ENCODE results near the gene ADAT3.
A peak's percentile ranks its signal among the peaks of the same experiment; 100 is the strongest.

ADAT3 gene

GRCh38 chr19:1921326-1921725 is 16.1 kb downstream of the ADAT3 start:
- no peak for TF ChIP-seq ZNF274 (IDR thresholded peaks at IDR 0.05; ENCODE audit: low read depth, low read length)
- no peak overlapping the region for H3K4me3 ChIP-seq (ENCODE audit: low read length)

GRCh38 chr19:1921825-1922224 is 16.6 kb downstream of the ADAT3 start:
- TF ChIP-seq ZNF274 (IDR thresholded peaks at IDR 0.05; ENCODE audit: low read depth, low read length): no peak
- no peak overlapping the region for H3K4me3 ChIP-seq (ENCODE audit: low read length)

DNA sequence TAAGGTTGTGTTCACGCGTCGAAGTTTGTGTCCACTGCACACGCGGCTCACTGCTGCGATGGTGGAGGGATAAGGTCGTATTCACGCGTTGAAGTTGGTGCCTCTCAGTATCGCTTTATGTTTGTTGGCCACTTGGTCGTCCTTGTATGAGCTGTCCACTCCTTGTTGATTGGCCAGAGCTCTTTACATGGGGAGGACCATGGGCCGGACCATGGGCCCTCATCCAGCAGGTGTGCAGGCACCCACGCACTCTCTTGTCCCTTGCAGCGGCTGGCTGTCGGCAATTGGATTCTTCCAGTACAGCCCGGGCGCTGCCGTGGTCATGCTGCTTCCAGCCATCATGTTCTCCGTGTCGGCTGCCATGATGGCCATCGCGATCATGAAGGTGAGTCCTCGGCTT is 17.6 kb downstream of the ADAT3 start:
- no peak for TF ChIP-seq ZNF274 (IDR thresholded peaks at IDR 0.05; ENCODE audit: low read depth, low read length)
- H3K4me3 ChIP-seq (ENCODE audit: low read length): no peak overlapping the region

DNA sequence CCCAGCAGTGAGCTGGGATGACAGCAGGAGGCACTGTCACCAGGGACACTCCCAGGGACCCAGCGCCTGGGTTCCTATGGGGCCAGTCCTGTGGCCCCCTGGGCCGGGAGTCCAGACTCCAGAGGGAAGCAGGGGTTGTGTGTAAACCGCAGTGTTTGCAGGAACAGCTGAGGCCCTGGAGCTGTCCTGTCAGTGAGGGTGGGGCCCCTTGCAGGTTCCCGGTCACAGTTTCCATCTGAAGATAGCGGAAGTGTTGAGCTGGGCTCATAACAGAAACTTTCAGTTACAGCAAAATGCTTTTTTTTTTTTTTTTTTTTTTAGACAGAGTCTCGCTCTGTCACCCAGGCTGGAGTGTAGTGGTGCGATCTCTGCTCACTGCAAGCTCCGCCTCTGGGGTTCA is 18.1 kb downstream of the ADAT3 start:
- no peak for TF ChIP-seq ZNF274 (IDR thresholded peaks at IDR 0.05; ENCODE audit: low read depth, low read length)

GRCh38 chr19:1924320-1924961 is 19.2 kb downstream of the ADAT3 start:
- no peak for TF ChIP-seq ZNF274 (IDR thresholded peaks at IDR 0.05; ENCODE audit: low read depth, low read length)
- no peak overlapping the region for H3K4me3 ChIP-seq (ENCODE audit: low read length)

More for the DNA sequence above, 18.1 kb downstream of the ADAT3 start:
- H3K4me3 ChIP-seq (ENCODE audit: low read length): no peak overlapping the region

GRCh38 chr19:1925544-1925943 is 20.3 kb downstream of the ADAT3 start:
- no peak overlapping the region for H3K4me3 ChIP-seq (ENCODE audit: low read length)
- no peak for TF ChIP-seq ZNF274 (IDR thresholded peaks at IDR 0.05; ENCODE audit: low read depth, low read length)

DNA sequence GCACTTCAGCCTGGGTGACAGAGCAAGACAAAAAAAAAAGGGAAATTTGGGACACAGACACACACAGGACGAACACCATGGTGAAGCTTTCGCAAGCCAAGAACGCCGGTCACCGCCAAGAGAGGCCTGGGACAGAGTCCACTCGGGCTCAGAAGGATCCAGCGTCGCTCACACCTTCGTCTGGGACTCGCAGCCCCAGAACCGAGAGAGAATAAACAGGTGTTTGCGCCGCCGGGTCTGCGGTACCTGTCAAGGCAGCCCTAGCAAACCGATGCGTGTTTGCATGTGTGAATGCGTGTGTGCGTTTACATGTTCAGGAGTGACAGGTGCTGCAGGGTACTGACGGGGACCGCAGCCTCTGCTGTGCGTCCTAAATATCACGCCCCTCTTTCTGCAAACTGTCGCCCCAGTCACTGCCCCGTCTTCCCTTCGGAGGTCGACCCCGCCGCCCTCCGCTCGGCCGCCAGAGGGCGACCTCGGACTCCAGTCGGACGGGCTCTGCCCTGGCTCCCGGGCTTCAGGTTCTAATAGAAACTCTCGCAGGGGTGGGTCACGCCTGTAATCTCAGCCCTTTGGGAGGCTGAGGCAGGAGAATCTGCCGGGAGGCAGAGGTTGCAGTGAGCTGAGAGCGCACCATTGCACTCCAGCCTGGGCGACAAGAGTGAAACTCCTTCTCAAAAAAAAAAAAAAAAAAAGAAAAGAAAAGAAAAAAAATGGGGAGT is 24.0 kb downstream of the ADAT3 start:
- peak overlapping the region; percentile 45; the same call in 1 of the 2 replicates for H3K4me3 ChIP-seq (ENCODE audit: low read length)
- no peak for TF ChIP-seq ZNF274 (IDR thresholded peaks at IDR 0.05; ENCODE audit: low read depth, low read length)

DNA sequence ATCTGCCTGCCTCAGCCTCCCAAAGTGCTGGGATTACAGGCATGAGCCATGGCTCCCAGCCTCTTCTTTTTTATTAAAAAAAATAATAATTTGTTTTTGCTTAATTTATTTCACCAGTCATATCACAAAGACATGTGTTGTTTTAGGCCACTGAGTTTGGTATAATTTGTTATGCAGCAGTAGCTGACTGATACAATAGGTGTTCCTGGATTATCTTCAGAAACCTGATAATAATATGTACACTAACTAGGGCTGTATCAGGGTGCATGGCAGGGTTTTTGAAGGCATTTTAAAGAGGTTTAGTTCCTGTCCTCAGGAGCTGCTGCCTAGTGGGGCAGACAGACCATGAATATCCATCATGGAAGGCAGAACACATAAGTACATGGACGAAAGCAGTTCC is 26.2 kb downstream of the ADAT3 start:
- no peak overlapping the region for H3K4me3 ChIP-seq (ENCODE audit: low read length)
- no peak for TF ChIP-seq ZNF274 (IDR thresholded peaks at IDR 0.05; ENCODE audit: low read depth, low read length)

- no peak for TF ChIP-seq ZNF274 (IDR thresholded peaks at IDR 0.05; ENCODE audit: low read depth, low read length)
- H3K4me3 ChIP-seq (ENCODE audit: low read length): no peak overlapping the region
These were observed 27.2 kb downstream of the ADAT3 start for GRCh38 chr19:1932395-1932794.

GRCh38 chr19:1933244-1933643 is 28.0 kb downstream of the ADAT3 start:
- H3K4me3 ChIP-seq (ENCODE audit: low read length): no peak overlapping the region

GRCh38 chr19:1933942-1934341 is 28.7 kb downstream of the ADAT3 start:
- no peak for TF ChIP-seq ZNF274 (IDR thresholded peaks at IDR 0.05; ENCODE audit: low read depth, low read length)
- no peak overlapping the region for H3K4me3 ChIP-seq (ENCODE audit: low read length)

More at GRCh38 chr19:1933244-1933643, 28.0 kb downstream of the ADAT3 start:
- no peak for TF ChIP-seq ZNF274 (IDR thresholded peaks at IDR 0.05; ENCODE audit: low read depth, low read length)

GRCh38 chr19:1935484-1936208 is 30.4 kb downstream of the ADAT3 start:
- no peak for TF ChIP-seq ZNF274 (IDR thresholded peaks at IDR 0.05; ENCODE audit: low read depth, low read length)
- H3K4me3 ChIP-seq (ENCODE audit: low read length): no peak overlapping the region

- no peak for TF ChIP-seq ZNF274 (IDR thresholded peaks at IDR 0.05; ENCODE audit: low read depth, low read length)
These were observed 31.2 kb downstream of the ADAT3 start for GRCh38 chr19:1936430-1936829.

DNA sequence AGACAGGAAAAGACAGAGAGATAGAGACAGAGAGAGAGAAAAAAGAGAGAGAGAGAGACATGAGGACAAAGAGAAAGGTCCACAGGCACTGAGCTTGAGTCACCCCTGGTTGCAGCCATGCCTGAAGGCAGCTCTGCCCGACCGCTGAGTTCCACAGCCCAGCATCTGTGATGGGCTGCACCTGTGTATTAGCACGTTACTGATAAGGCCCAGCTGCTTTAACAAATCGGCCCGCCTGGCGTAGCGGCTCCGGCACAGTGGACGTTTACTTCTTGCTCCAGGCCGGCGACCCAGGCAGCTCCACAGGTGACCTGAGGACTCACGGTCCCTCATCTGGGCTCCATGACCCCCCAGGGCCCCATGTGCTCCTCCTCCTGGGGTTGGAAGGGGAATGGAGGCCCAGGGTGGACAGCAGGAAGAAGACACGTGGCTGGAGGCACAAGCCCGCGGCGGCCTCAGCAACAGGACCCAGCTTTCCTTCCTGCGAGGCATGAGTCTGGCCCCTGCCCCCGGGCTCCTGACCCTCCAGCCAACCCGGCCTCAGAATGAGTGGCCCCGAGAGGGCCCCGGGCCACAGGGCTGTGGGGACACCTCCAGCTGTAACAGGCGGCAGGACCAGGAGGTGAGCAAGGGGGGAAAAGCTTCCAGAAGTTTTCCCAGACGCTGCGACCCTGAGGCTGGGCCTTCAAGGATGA is 31.9 kb downstream of the ADAT3 start:
- H3K4me3 ChIP-seq (ENCODE audit: low read length): no peak overlapping the region
- TF ChIP-seq ZNF274 (IDR thresholded peaks at IDR 0.05; ENCODE audit: low read depth, low read length): no peak

More at GRCh38 chr19:1936430-1936829, 31.2 kb downstream of the ADAT3 start:
- H3K4me3 ChIP-seq (ENCODE audit: low read length): no peak overlapping the region
